Stimulated activated memory B cell treated with anti-CD40 and anti-IgM and Interleukin-4, amounts not matched to agents 10 μg/mL and 1 μg/mL and 100 μg/mL, for 72 hours (primary cell): ENCODE data around the gene C2orf42.
"Not testable (repeated sequence)": the region's sequence is repeated elsewhere in the genome, so short reads cannot be mapped to it uniquely, and the experiment has no call there.

Experiments used
- ATAC-seq: fragments of 150-1000 bp; cut with Tn5 transposase; 2 replicates; pipeline ENCODE4 v1.10.0; 2021
- H3K27ac Mint-ChIP-seq: one replicate; pipeline ENCODE4 v1.8.0; 2022; ENCODE audit warnings: mild to moderate bottlenecking, mixed read lengths
- H3K27me3 Mint-ChIP-seq: one replicate; pipeline ENCODE4 v1.8.0; 2022; ENCODE audit warnings: mixed read lengths
- H3K36me3 Mint-ChIP-seq: one replicate; pipeline ENCODE4 v1.8.0; 2022; ENCODE audit warnings: mixed read lengths
- H3K4me1 Mint-ChIP-seq: one replicate; pipeline ENCODE4 v1.8.0; 2022; ENCODE audit warnings: mixed read lengths
- H3K4me3 Mint-ChIP-seq: one replicate; pipeline ENCODE4 v1.8.0; 2022; ENCODE audit warnings: mild to moderate bottlenecking, moderate library complexity, mixed read lengths
- H3K9me3 Mint-ChIP-seq: one replicate; pipeline ENCODE4 v1.8.0; 2022; ENCODE audit warnings: mixed read lengths

Gene C2orf42

DNA sequence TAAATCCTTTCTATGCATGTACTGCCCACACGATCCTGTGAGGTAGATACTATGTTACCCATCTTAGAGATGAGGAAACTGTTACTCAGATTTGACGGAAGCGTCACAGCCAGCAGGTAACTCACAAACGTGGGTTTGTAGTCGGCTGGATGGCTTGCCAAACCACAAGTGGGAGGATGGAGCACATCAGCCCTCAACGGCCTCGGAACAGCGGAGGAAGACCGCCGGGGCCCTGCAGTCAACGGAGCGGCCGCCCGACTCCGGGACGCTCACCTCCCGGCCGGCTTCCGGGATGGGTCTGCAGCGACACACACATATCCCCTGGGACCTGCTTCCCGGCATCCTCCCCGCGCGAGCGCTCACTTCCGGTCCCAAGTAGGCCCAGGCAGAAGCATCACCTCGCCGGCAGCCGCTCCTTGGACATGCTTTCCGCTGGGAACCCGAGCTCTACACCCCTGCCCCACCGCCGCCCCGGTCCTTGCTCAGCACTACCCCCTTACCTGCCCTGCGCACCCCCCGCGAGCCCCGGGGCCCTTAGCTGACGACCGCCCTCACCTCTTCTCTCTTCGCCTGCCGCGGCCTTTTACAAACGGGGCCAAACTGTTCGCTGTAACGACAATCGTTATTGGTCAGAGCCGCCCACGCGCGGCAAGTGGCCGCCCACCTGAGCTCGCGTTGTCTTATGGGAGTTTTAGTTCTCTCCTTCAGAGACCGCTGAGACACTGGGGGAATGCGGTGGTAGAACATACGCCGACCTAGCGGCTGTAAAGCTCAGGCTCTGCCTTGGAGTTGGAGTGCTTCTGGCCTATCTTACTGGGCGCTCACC, at the start of gene C2orf42:
C2orf42 (minus strand) TSS at position 602 of the 826 bp plus-strand sequence. CDS start 9,034 bp downstream, outside the sequence.
- H3K4me3 Mint-ChIP-seq, result peak within 1 kb of the TSS; percentile 86
- no peaks in the 10 kb centered on the region for H3K9me3 Mint-ChIP-seq
- H3K27me3 Mint-ChIP-seq, result no peaks in the 10 kb centered on the region
- peak; percentile 95 for ATAC-seq
- H3K36me3 Mint-ChIP-seq, result peaks cover 6% of the 10 kb centered on the region
- H3K27ac Mint-ChIP-seq, result peak within 1 kb of the TSS; percentile 94
- peaks cover 13% of the 10 kb centered on the region for H3K4me1 Mint-ChIP-seq

DNA sequence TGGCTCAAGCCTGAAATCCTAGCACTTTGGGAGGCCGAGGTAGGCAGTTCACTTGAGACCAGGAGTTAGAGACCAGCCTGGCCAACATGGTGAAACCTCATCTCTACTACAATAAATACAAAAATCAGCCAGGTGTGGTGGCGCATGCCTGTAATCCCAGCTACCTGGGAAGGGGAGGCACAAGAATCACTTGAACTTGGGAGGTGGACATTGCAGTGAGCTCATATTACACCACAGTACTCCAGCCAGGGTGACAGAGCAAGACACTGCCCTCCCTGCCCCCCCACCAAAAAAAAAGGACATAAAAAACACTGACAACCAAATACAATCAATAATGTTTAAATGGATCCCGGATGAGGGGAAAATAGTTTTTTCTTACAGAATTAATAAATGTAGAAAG, 49.8 kb upstream of the C2orf42 start:
- Mint-ChIP-seq H3K27ac (no peak overlapping the region), H3K9me3 (no peaks in the 10 kb centered on the region), H3K27me3 (no peaks in the 10 kb centered on the region), H3K4me3 (no peak overlapping the region), H3K4me1 (peaks cover 34% of the 10 kb centered on the region), H3K36me3 (peaks cover 21% of the 10 kb centered on the region)
- no peak for ATAC-seq

DNA sequence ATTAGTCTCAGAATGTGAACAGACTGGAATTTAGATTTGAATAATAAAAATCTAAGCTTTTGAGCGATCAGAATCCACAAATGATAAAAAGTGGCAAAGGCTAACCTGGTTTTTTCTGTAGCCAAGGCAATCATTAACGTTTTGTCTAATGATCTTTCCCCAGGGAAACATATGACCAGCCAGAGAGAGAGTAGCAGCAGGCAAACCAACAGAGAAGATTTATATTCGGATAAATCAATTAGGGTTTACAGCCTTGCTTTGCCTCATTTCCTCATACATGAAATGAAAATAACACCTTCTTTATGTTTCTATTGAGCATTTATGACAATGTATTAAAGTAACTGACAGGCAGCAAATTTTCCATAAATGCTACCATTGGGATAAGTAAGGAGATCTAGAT, 43.1 kb upstream of the C2orf42 start:
- no peak overlapping the region for H3K27ac Mint-ChIP-seq

DNA sequence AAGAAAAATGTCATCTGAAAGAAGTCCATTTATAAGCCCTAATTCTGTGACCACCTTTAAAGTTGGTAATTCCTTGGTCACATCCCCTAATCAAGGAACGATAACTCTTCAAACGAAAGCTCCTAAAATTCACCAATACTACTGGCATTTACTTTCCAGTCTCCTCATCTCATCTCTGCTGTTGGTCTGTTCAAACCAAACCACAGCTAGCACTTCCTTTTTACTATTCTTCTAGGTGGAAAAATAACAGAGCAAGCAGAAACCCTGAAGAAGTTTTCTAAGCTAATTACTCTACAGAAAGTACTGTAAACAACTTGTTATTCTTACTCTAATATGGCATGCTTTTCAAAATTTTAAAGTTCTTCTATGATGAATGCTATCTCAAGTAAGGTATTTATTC, 36.0 kb upstream of the C2orf42 start:
- Mint-ChIP-seq H3K4me1 (no peaks in the 10 kb centered on the region), H3K9me3 (no peaks in the 10 kb centered on the region), H3K4me3 (no peak overlapping the region), H3K27me3 (no peaks in the 10 kb centered on the region), H3K27ac (no peak overlapping the region), H3K36me3 (peaks cover 31% of the 10 kb centered on the region)
- ATAC-seq, result no peak

More for the DNA sequence above, 43.1 kb upstream of the C2orf42 start:
- Mint-ChIP-seq H3K4me1 (no peaks in the 10 kb centered on the region), H3K9me3 (no peaks in the 10 kb centered on the region), H3K27me3 (no peaks in the 10 kb centered on the region), H3K4me3 (no peak overlapping the region), H3K36me3 (peaks cover 15% of the 10 kb centered on the region)
- ATAC-seq, result no peak

DNA sequence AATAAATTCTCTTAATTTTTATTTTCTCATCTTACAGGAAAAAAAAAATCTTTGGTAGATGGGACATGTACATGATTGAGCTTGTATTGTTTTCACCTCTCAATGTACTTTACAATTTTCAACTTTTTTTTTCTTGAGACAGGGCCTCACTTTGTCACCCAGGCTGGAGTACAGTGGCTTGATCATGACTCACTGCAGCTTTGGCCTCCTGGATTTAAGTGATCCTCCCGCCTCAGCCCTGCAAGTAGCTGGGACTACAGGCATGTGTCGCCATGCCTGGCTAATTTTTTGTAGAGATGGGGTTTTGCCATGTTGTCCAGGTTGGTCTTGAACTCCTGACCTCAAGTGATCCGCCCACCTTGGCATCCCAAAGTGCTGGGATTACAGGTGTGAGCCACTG, 32.5 kb upstream of the C2orf42 start:
- not testable (repeated sequence) for H3K4me1 Mint-ChIP-seq, ATAC-seq, H3K27me3 Mint-ChIP-seq, H3K4me3 Mint-ChIP-seq, H3K27ac Mint-ChIP-seq, H3K9me3 Mint-ChIP-seq
- H3K36me3 Mint-ChIP-seq, result peaks cover 45% of the 10 kb centered on the region

DNA sequence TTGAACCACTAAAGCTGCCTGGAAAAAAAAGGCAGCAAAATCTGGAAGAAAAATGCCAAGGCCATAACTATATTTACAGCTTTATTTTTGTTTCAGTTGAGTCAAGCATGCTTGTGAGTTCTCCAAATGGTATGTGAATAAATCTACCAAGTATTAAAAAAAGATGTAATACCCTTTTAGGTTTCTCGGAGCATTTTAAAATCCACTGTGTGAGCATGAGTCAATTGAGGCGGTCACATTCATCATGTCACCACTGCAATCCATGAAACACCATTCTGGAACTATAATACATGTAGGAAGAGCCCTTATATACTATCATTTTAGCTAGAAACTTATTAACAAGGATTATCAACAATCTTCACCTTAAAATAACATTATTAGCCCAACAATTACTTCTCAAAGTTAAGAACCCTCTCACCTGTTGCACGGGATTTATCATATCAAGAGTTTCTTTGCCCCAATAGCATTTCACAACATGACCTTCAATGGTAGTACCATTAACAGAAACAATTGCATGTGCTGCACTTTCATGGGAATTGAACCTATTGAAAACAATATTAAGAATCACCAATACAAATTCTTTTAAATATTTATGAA, 24.2 kb upstream of the C2orf42 start:
- H3K27ac Mint-ChIP-seq, result no peak overlapping the region

DNA sequence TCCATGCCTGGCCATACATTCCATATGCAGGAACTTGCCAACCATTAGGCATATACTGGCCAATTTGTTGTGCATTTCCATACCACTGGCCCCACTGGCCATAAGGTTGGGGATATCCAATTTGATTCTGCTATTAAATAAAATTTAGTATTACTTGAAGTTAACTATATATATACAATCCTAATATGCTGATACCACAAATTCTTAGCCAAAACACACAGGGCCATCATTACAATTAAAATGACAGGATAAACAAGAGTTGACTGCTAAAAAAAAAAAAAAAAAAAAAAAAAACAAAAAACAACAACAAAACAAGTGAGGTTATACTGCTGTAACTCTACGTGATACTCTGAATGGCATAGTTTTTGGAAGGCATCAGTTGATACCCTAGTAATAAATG, 23.5 kb upstream of the C2orf42 start:
- Mint-ChIP-seq H3K27ac (no peak overlapping the region), H3K4me3 (no peak overlapping the region), H3K9me3 (no peaks in the 10 kb centered on the region), H3K36me3 (peaks cover 33% of the 10 kb centered on the region), H3K4me1 (no peaks in the 10 kb centered on the region), H3K27me3 (no peaks in the 10 kb centered on the region)
- ATAC-seq, result no peak

More for the DNA sequence above, 24.2 kb upstream of the C2orf42 start:
- H3K9me3 Mint-ChIP-seq, result no peaks in the 10 kb centered on the region
- H3K27me3 Mint-ChIP-seq, result no peaks in the 10 kb centered on the region
- ATAC-seq, result no peak
- no peaks in the 10 kb centered on the region for H3K4me1 Mint-ChIP-seq
- no peak overlapping the region for H3K4me3 Mint-ChIP-seq
- H3K36me3 Mint-ChIP-seq, result peaks cover 36% of the 10 kb centered on the region

DNA sequence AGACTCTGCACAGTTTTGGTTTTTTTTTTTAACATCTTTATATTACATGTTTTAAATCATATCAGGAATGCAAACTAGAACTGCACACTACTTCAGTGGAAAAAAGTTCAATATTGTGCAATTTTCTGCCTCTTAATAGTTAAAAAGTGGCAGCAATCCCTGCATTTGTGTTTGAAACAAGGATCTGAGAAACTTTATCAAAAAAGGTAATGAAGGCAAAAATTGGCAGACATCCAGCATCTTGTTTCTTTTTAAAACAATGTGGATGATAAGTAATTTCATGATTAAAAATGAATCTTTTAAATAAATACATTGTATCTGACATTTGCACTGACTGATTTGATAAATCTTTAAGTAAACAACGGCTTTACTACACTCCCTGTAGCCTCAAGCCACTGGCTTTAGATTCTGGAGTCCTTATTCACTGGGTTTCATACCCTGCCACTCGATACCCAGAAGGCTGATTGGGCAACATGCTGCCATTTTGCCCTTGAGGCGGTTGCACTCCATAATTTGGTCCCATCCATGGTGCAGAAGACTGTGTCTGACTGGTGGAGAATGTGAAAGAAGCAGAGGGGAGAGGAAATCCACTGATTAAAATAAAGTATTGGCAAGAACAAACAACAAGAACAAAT, 21.6 kb upstream of the C2orf42 start:
- H3K27ac Mint-ChIP-seq, result no peak overlapping the region
- no peaks in the 10 kb centered on the region for H3K4me1 Mint-ChIP-seq
- peaks cover 14% of the 10 kb centered on the region for H3K36me3 Mint-ChIP-seq
- ATAC-seq, result no peak
- H3K9me3 Mint-ChIP-seq, result no peaks in the 10 kb centered on the region
- H3K27me3 Mint-ChIP-seq, result no peaks in the 10 kb centered on the region
- no peak overlapping the region for H3K4me3 Mint-ChIP-seq

DNA sequence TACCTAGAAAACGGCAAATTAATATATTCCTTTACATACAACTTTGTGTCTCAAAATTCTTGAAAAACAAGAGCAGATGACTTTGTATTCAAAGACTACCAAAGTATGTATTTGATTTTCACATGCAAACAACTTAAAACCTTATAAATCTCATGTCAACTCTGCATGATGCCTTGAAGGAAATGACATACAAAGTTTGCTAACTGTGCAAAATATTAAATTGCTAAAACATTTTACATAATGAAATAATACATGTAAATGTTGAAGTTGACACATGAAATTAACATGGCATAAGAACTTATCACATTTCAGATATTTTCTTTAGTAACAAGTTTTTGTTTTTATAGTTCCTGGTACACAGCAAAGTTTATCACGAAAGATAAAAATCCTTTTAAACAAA, 20.8 kb upstream of the C2orf42 start:
- no peaks in the 10 kb centered on the region for H3K27me3 Mint-ChIP-seq
- no peaks in the 10 kb centered on the region for H3K9me3 Mint-ChIP-seq
- no peak for ATAC-seq
- H3K4me1 Mint-ChIP-seq, result no peaks in the 10 kb centered on the region
- no peak overlapping the region for H3K27ac Mint-ChIP-seq
- no peak overlapping the region for H3K4me3 Mint-ChIP-seq
- H3K36me3 Mint-ChIP-seq, result peaks cover 10% of the 10 kb centered on the region

DNA sequence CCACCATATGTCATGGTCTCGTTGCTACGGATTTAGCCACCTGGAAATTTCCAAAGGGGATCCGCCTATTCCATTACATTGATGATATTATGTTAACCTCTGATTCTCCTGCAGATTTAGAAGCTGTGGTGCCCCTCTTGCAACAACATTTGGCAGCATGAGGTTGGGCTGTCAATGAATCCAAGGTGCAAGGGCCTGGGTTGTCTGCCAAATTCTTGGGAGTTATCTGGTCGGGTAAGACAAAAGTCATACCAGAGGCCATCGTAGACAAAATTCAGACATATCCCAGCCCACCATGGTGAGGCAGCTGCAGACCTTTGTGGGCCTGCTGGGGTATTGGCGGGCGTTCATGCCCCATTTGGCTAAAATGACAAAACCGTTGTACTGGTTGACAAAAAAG, 13.6 kb upstream of the C2orf42 start:
- no peaks in the 10 kb centered on the region for H3K4me1 Mint-ChIP-seq
- no peaks in the 10 kb centered on the region for H3K27me3 Mint-ChIP-seq
- no peak for ATAC-seq
- no peaks in the 10 kb centered on the region for H3K36me3 Mint-ChIP-seq
- no peak overlapping the region for H3K4me3 Mint-ChIP-seq
- no peak overlapping the region for H3K27ac Mint-ChIP-seq
- H3K9me3 Mint-ChIP-seq, result peaks cover 2% of the 10 kb centered on the region

DNA sequence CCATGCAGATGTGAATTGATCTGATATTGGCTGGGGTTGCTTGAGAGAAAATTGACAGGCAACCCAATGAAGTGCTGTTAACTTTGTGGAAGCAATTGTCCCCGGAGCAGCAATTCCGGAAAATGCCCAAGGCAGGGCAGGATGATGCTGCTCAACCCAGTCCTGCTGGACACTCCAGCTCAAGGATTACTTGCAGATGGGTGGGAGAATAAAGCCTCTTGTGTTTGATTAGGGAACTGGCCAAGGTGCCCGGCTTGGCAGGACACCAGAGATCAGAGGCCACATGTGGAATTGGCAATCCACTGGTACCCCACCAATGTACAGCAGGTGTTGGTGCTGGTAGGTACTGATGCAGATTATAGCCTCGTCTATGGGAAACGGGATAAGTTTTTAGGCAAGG, 12.3 kb upstream of the C2orf42 start:
- Mint-ChIP-seq H3K4me1 (no peaks in the 10 kb centered on the region), H3K27ac (no peak overlapping the region), H3K27me3 (peaks cover 7% of the 10 kb centered on the region), H3K4me3 (no peak overlapping the region), H3K9me3 (peaks cover 2% of the 10 kb centered on the region), H3K36me3 (no peaks in the 10 kb centered on the region)
- ATAC-seq, result no peak

DNA sequence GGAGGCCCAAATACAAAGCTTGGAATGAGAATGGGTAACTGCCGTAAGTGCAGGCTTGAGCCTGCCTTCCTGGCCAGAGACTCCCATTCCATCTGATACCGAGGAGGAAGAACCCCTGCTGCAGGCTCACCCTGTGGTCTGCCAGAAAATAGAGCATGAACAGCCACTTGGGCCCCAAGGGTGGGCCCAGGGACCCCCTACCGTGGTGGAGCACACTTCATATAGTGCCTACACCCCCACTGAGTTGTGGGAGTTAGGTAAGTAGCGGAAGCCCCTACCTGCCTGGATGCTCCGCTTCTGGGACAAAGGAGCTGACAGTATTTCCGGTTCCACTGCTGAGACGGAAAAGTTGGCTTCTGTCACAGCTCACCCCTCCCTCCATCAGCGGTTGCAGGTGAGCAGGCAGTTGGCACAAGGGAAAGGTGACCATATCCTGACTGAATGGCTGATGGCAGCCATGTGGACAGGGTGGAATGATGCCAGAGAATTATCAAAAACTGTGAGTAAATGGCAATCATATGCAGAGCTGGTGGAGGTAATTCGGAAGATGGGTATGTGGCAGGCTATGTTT, 11.5 kb upstream of the C2orf42 start:
- H3K4me1 Mint-ChIP-seq, result no peaks in the 10 kb centered on the region
- no peak for ATAC-seq
- peaks cover 2% of the 10 kb centered on the region for H3K9me3 Mint-ChIP-seq
- peaks cover 13% of the 10 kb centered on the region for H3K27me3 Mint-ChIP-seq
- H3K27ac Mint-ChIP-seq, result no peak overlapping the region
- H3K4me3 Mint-ChIP-seq, result no peak overlapping the region
- no peaks in the 10 kb centered on the region for H3K36me3 Mint-ChIP-seq

DNA sequence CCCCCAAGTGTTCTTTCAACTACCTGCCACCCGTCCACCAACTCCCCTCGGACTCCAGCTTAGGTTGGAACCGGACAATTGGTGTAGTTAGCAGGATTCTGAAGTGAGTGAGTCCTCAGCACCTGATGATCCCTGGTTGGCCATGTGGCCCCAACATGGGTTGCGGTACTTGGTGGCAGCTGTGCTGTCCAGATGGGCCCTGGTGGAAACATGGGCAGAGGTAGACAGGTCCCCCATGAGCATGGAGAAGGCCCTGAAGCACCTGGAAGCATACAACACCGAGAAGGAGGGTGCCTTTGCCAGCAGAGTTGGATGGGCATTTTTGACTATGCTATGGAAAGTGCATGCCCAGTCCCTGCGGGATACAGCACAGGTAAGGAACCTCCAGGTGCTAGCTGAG, 11.0 kb upstream of the C2orf42 start:
- H3K36me3 Mint-ChIP-seq, result no peaks in the 10 kb centered on the region
- peaks cover 13% of the 10 kb centered on the region for H3K27me3 Mint-ChIP-seq
- ATAC-seq, result no peak

DNA sequence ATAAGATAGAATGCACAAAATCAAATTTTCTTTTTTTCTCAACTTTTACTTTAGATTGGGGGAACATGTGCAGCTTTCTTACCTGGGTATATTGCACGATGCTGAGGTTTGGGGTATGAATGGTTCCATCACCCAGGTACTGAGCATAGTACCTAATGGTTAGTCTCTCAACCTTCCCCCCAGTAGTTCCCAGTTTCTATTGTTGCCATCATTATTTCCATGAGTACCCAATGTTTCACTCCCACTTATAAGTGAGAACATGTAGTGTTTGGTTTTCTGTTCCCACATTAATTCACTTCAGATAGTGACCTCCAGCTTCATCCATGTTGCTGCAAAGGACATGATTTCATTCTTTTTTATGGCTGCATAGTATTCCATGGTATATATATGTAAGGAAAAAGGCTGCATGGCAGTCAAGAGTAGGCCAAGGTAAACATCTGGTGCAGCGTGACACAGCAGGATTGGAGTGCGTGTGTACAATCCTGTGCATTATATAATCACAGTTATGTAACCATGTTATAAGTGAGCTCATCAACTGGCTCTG, 10.5 kb upstream of the C2orf42 start:
- no peak overlapping the region for H3K27ac Mint-ChIP-seq
- no peaks in the 10 kb centered on the region for H3K36me3 Mint-ChIP-seq
- peaks cover 2% of the 10 kb centered on the region for H3K9me3 Mint-ChIP-seq
- peaks cover 13% of the 10 kb centered on the region for H3K27me3 Mint-ChIP-seq
- ATAC-seq, result no peak
- no peak overlapping the region for H3K4me3 Mint-ChIP-seq
- no peaks in the 10 kb centered on the region for H3K4me1 Mint-ChIP-seq

More for the DNA sequence above, 11.0 kb upstream of the C2orf42 start:
- no peak overlapping the region for H3K27ac Mint-ChIP-seq
- peaks cover 2% of the 10 kb centered on the region for H3K9me3 Mint-ChIP-seq
- H3K4me1 Mint-ChIP-seq, result no peaks in the 10 kb centered on the region
- no peak overlapping the region for H3K4me3 Mint-ChIP-seq

DNA sequence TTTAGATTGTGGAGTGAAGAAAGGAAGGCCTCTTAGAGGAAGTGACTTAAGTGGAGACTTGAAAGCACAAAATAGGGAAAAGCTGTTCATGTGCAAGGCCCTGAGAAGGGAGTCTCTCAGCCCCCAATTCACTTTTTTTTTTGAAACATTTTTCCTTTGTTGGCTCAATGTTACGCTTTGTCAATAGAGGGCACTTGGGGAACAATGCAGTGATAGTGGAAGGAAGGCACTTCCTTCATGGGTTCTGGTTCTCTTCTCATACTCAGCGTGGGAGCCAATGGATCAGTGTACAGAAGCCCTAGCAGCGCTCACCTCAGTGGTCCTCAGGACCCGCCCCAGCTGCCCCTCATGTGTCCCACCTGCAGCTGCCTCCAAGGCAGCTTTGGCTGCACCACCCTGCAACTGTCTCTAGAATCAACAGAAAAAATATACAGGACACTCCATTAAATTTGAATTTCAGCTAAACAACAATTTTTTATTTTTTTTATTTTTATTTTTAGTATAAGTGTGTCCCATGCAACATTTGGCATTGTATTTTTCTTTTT, 8.6 kb upstream of the C2orf42 start:
- H3K36me3 Mint-ChIP-seq, result no peaks in the 10 kb centered on the region
- H3K4me3 Mint-ChIP-seq, result no peak overlapping the region
- peaks cover 13% of the 10 kb centered on the region for H3K27me3 Mint-ChIP-seq
- no peaks in the 10 kb centered on the region for H3K4me1 Mint-ChIP-seq
- no peak for ATAC-seq
- peaks cover 2% of the 10 kb centered on the region for H3K9me3 Mint-ChIP-seq
- H3K27ac Mint-ChIP-seq, result no peak overlapping the region
